SK-N-MC (cell line): ENCODE measurements around the gene ESR2.

Source experiments
- DNase-seq: peaks from one replicate; pipeline ENCODE4 v3.0.0-alpha.2; 2011; ENCODE audit warnings: low read depth, low spot score
- H3K27ac ChIP-seq: fragments of 200-600 bp; sonication (generic); 2 replicates; pipeline ENCODE4 v1.5.1; 2016; ENCODE audit warnings: mixed run types
- H3K36me3 ChIP-seq: fragments of 200-600 bp; sonication (generic); 2 replicates; pipeline ENCODE4 v1.6.1; 2017; ENCODE audit warnings: antibody characterized with exemption, low read length, mixed read lengths; ENCODE audit not compliant: insufficient read depth
- H3K4me3 ChIP-seq: fragments of 200-600 bp; sonication (generic); 2 replicates; pipeline ENCODE4 v1.5.1; 2016
- H3K9ac ChIP-seq: fragments of 200-600 bp; sonication (generic); 2 replicates; pipeline ENCODE4 v1.8.0; 2017; ENCODE audit warnings: mixed run types, mixed read lengths; ENCODE audit not compliant: insufficient read length
- H3K9me3 ChIP-seq: fragments of 200-600 bp; sonication (generic); 2 replicates; pipeline ENCODE4 v1.6.1; 2017; ENCODE audit warnings: low read depth, mild to moderate bottlenecking, antibody characterized with exemption, low read length, moderate library complexity, mixed read lengths
- EZH2 ChIP-seq: fragments of 200-600 bp; sonication (generic); IDR thresholded peaks from one replicate; pipeline ENCODE4 v1.6.1; 2017; ENCODE audit warnings: antibody characterized with exemption
- FOXP2 ChIP-seq: optimal IDR thresholded peaks from 2 replicates; pipeline ENCODE3; 2011; ENCODE audit warnings: mild to moderate bottlenecking, moderate library complexity; ENCODE audit not compliant: insufficient read depth; ENCODE audit errors: extremely low read length, control extremely low read depth
- POLR2AphosphoS5 ChIP-seq: IDR thresholded peaks from 2 replicates; pipeline ENCODE4 v1.6.1; 2012; ENCODE audit warnings: mild to moderate bottlenecking, low read depth, low read length, borderline replicate concordance

ESR2 gene

DNA sequence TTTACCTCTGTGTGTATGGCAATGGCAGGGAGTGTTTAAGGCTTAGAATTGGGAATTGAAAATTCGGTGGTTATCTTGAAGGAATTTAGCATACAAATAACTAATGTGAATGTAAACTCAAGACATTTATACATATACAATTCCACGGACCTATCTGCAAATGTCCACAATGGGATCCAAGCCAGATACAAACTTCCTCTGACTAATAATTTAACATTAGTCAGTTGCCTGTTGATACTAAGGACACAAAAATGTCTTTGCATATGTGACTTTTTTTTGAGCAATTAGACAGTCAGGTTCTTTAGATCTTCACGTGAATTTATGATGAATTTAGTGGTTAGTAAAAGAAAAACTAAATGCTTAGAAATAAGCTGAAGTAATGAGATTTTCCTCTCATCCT lies 40.5 kb downstream of the ESR2 start:
- Histone ChIP-seq H3K36me3 (no peaks in the 10 kb centered on the region), H3K9me3 (no peaks in the 10 kb centered on the region), H3K4me3 (no peak overlapping the region), H3K9ac (no peak overlapping the region), H3K27ac (no peak overlapping the region)
- TF ChIP-seq POLR2AphosphoS5 = no peak
- DNase-seq = no peak

DNA sequence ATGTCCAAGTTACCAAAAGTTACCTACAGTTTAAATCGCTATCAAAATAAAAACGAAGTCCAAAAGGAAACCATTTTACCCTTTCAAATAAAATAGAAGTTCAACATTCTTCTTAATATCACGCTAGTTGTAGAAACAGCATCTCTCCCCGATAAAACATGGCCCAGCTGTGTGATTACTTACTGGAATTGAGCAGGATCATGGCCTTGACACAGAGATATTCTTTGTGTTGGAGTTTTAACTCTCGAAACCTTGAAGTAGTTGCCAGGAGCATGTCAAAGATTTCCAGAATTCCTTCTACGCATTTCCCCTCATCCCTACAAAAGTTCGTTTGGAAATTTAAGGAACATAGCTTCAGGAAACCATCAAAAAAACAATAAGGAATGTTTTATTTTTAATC lies 44.8 kb downstream of the ESR2 start:
- no peak for DNase-seq
- H3K27ac ChIP-seq = no peak overlapping the region
- H3K9me3 ChIP-seq = no peaks in the 10 kb centered on the region
- TF ChIP-seq FOXP2 = no peak
- TF ChIP-seq POLR2AphosphoS5 = no peak
- TF ChIP-seq EZH2 = no peak
- no peaks in the 10 kb centered on the region for H3K36me3 ChIP-seq
- no peak overlapping the region for H3K4me3 ChIP-seq
- no peak overlapping the region for H3K9ac ChIP-seq

DNA sequence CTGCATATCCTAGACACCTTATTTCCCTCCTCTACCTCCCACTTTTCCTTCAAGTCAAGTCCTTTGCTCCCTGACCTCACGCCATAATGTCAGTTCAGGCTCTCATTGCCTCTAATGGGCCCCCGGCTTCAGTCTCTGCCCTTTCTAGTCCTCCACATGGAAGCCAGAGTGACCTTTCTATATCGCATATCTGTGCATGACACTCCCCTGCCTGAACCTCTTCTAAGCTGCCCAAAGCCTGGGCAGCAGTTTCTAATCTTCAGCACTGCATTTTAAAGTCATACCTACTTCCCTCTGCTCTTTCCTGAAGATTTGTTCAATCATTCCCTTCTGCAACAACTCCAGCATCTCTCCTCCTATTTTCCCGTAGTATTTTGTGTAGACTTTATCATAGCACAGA lies 45.5 kb downstream of the ESR2 start:
- Histone ChIP-seq H3K9ac (no peak overlapping the region), H3K27ac (no peak overlapping the region), H3K9me3 (no peaks in the 10 kb centered on the region), H3K4me3 (no peak overlapping the region), H3K36me3 (no peaks in the 10 kb centered on the region)
- DNase-seq = no peak
- TF ChIP-seq POLR2AphosphoS5 = no peak
- no peak for TF ChIP-seq FOXP2
- no peak for TF ChIP-seq EZH2

DNA sequence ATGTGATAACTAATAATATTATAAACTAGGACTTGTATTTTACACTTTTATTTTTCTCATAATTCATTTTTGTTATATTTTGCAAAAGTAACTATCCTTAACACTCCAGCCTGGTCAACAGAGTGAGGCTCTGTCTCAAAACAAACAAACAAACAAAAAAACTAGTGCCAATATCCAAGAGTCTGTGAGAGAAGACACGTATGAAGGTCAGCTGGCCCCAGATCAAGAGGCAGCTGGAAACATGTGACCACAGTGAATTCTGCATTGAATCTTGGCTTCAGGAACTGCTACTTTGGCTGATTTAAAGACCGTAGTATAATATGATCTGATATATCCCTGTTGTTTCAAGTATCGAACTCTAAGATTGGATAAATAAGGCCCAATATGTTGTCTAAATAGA lies 47.0 kb downstream of the ESR2 start:
- Histone ChIP-seq H3K36me3 (no peaks in the 10 kb centered on the region), H3K9ac (no peak overlapping the region), H3K27ac (no peak overlapping the region), H3K4me3 (no peak overlapping the region), H3K9me3 (no peaks in the 10 kb centered on the region)
- no peak for TF ChIP-seq FOXP2
- TF ChIP-seq EZH2 = no peak
- no peak for TF ChIP-seq POLR2AphosphoS5
- no peak for DNase-seq

DNA sequence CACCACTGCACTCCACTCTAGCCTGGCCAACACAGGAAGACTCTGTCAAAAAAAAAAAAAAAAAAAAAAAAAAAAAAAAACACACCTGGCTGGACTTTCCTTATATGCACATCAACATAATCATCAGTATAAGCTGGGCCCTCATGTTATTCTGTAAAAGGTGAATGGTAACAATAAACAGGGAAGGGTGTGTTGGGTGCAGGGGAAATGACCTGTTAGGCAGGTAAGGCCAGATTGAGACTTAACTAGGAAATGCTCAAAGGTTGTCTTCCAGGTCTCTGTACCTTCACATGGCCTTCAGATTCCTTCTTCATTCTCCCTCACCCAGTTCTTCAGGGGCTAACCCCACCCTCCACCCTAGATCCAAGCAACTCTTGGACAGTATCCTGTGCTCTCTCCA lies 47.5 kb downstream of the ESR2 start:
- TF ChIP-seq FOXP2 (no peak), POLR2AphosphoS5 (no peak), EZH2 (no peak)

DNA sequence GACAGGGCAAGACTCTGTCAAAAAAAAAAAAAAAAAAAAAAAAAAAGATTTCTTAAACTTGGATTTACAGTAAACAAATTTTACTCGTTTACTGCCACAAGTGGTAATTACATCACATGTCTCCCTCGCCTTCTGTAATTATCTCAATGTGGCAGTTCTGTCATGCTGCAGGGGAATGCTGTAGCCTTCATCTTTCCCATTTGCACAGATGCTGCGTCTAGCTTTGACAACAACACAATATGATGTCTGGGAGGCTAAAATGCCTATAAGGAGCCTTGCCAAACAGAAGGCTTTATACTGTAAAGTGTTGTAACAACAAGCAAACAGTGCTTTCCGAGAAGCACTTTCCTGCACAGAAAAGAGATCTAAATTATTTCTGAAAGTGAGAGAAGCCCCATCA lies 48.7 kb downstream of the ESR2 start:
- no peak for DNase-seq
- Histone ChIP-seq H3K9me3 (no peaks in the 10 kb centered on the region), H3K9ac (no peak overlapping the region), H3K27ac (no peak overlapping the region), H3K4me3 (no peak overlapping the region), H3K36me3 (no peaks in the 10 kb centered on the region)
- TF ChIP-seq FOXP2 (no peak), EZH2 (no peak), POLR2AphosphoS5 (no peak)

More for the DNA sequence above, 47.5 kb downstream of the ESR2 start:
- H3K36me3 ChIP-seq = no peaks in the 10 kb centered on the region
- H3K9ac ChIP-seq = no peak overlapping the region
- no peak overlapping the region for H3K27ac ChIP-seq
- no peak for DNase-seq
- no peaks in the 10 kb centered on the region for H3K9me3 ChIP-seq
- no peak overlapping the region for H3K4me3 ChIP-seq

DNA sequence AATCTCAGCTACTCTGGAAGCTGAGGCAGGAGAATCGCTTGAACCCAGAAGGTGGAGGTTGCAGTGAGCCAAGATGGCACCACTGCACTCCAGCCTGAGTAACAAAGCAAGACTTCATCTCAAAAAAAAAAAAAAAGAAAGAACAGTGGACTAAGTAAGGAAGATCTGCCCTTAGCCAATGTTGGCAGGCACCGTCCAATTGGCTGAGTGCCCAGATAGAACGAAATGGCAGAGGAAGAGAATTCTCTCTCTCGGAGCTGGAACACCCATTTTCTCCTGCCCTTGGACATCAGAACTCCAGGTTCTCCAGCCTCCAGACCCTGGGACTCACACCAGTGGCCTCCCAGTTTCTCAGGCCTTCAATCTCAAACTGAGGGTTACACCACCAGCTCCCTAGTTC lies 49.9 kb downstream of the ESR2 start:
- no peak overlapping the region for H3K9ac ChIP-seq
- H3K27ac ChIP-seq = no peak overlapping the region
- H3K4me3 ChIP-seq = no peak overlapping the region
- TF ChIP-seq POLR2AphosphoS5 (no peak), FOXP2 (no peak), EZH2 (no peak)
- H3K9me3 ChIP-seq = no peaks in the 10 kb centered on the region
- DNase-seq = no peak
- no peaks in the 10 kb centered on the region for H3K36me3 ChIP-seq

DNA sequence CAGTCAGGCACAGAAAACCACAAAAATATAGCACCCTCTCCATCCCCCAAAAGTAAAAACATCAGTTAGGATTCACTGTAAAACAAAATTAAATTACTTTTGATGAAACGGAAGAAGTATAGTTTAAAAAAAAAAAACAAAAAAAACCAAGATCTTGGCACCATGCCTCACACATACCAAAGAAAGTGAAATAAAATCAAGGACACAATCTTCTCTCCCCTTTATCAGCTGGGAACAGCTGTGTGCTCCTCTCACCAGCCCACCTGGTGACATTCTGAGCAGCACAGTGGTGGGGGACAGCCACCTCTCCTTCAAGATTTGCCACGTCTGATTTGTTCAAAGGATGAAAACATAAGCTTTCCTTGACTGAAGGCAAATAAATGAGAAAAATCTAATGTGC lies 55.5 kb downstream of the ESR2 start:
- Histone ChIP-seq H3K4me3 (no peak overlapping the region), H3K9me3 (no peaks in the 10 kb centered on the region), H3K36me3 (no peaks in the 10 kb centered on the region), H3K9ac (no peak overlapping the region), H3K27ac (no peak overlapping the region)
- no peak for DNase-seq
- TF ChIP-seq POLR2AphosphoS5 (no peak), EZH2 (no peak)

DNA sequence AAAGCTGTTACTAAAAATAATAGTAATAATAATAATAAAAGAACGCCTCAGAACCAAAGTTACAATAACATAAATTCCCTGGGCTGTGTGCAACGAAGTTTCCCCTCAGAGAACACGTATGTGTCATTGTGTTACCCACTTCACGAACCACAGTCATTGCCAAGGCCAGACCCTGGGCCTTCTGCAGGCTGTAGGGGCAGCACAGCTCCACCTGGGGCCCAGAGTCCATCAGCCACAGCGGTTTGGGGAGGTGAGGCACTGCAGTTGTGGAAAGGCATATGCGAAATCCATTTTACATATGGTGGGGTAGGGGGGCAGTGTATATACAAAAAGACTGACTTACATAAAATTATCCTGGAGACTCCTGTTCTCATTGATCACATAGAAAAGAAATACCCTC lies 56.1 kb downstream of the ESR2 start:
- TF ChIP-seq EZH2 = no peak
- TF ChIP-seq FOXP2 = no peak
- no peak for TF ChIP-seq POLR2AphosphoS5
- Histone ChIP-seq H3K9me3 (no peaks in the 10 kb centered on the region), H3K9ac (no peak overlapping the region), H3K36me3 (no peaks in the 10 kb centered on the region), H3K27ac (no peak overlapping the region), H3K4me3 (no peak overlapping the region)
- no peak for DNase-seq

DNA sequence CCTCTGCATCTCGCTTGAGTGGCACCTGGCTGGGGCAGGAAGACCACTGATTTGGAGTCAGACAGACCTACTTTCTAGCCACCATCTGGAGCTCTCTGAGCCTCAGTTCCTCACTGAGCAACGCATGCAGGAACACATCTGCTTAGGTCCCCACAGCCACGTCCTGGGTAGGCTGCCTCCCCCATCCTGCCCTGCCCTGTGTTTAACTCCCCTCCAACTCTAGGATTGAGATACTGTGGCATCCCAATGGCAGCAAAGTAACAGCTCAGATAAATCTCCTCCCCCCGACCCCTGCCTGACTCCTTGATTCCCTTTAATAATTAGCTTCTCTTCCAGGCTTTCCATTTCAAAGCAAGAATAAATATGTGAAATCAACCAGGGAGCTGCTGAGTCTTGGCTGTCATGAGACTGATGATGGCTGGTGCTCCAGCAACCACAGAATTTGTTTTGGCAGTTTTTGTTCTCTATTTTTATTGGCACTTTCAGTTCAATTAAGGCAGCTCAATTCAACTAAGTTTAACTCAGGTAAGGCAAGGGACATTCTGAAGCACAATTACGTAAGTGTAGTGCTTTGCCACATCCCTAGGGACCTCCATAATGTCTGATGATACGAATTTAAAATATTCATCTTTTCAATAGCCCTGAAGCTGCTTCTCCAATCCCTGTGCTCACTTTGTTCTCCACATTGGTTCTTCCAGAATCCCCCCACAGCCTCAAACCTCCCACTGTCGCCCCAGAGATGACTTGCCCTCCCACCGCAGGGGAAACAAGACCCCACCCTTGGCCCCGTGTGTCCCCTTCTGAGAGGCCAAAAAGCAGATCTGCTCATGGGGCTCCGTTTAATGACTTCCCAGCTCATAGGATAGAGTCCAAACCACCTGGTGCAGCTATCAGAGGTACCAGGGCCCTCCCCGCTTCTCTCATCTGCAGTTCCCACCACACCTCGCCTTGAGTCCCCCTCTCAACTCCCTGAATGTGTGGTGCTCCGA lies 58.2 kb downstream of the ESR2 start:
- no peak for TF ChIP-seq FOXP2
- no peak for TF ChIP-seq POLR2AphosphoS5
- no peak for TF ChIP-seq EZH2
- no peak overlapping the region for H3K4me3 ChIP-seq
- H3K27ac ChIP-seq = no peak overlapping the region
- no peaks in the 10 kb centered on the region for H3K36me3 ChIP-seq
- no peaks in the 10 kb centered on the region for H3K9me3 ChIP-seq
- no peak overlapping the region for H3K9ac ChIP-seq
- DNase-seq = no peak
